Stimulated activated CD4-positive, alpha-beta T cell treated with anti-CD3 and anti-CD28 coated beads, TNF-alpha, amount 100 ng/mL, for 1 hour (primary cell): ENCODE data around the gene TM7SF3.
"Not testable (repeated sequence)": the region's sequence is repeated elsewhere in the genome, so short reads cannot be mapped to it uniquely, and the experiment has no call there.

Experiments used
- DNase-seq, 3 donors: peaks; one replicate each; pipeline ENCODE4 v3.0.0-alpha.2; 2020; ENCODE audit warnings: low read depth in 3 of 3, low spot score in 1 of 3

Gene TM7SF3

GRCh38 chr12:26987634-26988424, 26.4 kb downstream of the TM7SF3 start:
- no peak for DNase-seq

- no peak for DNase-seq
Observed at GRCh38 chr12:26982866-26983265, 31.3 kb downstream of the TM7SF3 start.

GRCh38 chr12:26979733-26980132, 34.5 kb downstream of the TM7SF3 start:
- no peak for DNase-seq

GRCh38 chr12:26978801-26979200, 35.4 kb downstream of the TM7SF3 start:
- no peak for DNase-seq

GRCh38 chr12:26976687-26977086, 37.5 kb downstream of the TM7SF3 start:
- no peak for DNase-seq

- peak; percentile 15 to 29 (median 15) for DNase-seq
Observed at GRCh38 chr12:26971963-26972362, 42.2 kb downstream of the TM7SF3 start.

GRCh38 chr12:26970136-26970535, 44.0 kb downstream of the TM7SF3 start:
- no peak for DNase-seq

GRCh38 chr12:26966842-26967241, 47.3 kb downstream of the TM7SF3 start:
- no peak for DNase-seq

GRCh38 chr12:26963413-26963812, 50.8 kb downstream of the TM7SF3 start:
- DNase-seq = no peak

- DNase-seq = no peak
Observed at GRCh38 chr12:26961803-26962202, 52.4 kb downstream of the TM7SF3 start.

GRCh38 chr12:26961391-26961790, 52.8 kb downstream of the TM7SF3 start:
- DNase-seq = not testable (repeated sequence)

- no peak for DNase-seq
Observed at GRCh38 chr12:26954027-26954426, 60.2 kb downstream of the TM7SF3 start.

- no peak for DNase-seq
Observed at GRCh38 chr12:26953447-26953846, 60.7 kb downstream of the TM7SF3 start.

- DNase-seq = no peak
Observed at GRCh38 chr12:26948309-26948708, 65.9 kb downstream of the TM7SF3 start.

GRCh38 chr12:26941215-26941594, 73.0 kb downstream of the TM7SF3 start:
- no peak for DNase-seq

- DNase-seq = no peak
Observed at GRCh38 chr12:26940516-26941214, 73.5 kb downstream of the TM7SF3 start.

GRCh38 chr12:26939953-26940352, 74.2 kb downstream of the TM7SF3 start:
- DNase-seq = no peak

- DNase-seq = no peak
Observed at GRCh38 chr12:26939192-26939832, 74.9 kb downstream of the TM7SF3 start.

- DNase-seq = no peak
Observed at GRCh38 chr12:26938701-26939062, 75.5 kb downstream of the TM7SF3 start.

GRCh38 chr12:26937863-26938700, 76.1 kb downstream of the TM7SF3 start, which contains the start of the genes FGFR1OP2 and INTS13:
FGFR1OP2 (plus strand) TSS chr12:26938470; CDS start chr12:26954159, 15,689 bp downstream.
INTS13 (minus strand) TSS chr12:26937981; CDS start chr12:26936803, 1,178 bp downstream.
- peak; percentile 89 to 93 (median 90) for DNase-seq

- DNase-seq = no peak
Observed at GRCh38 chr12:26937443-26937862, 76.7 kb downstream of the TM7SF3 start.
